Tibial artery (tissue), 4 donors: ENCODE data around the gene HOXA3.

Experiments
- DNase-seq, 2 donors: peaks; one replicate each; pipeline ENCODE4 v3.0.0-alpha.2; 2019
- H3K27ac ChIP-seq, 2 donors: fragments of 200-600 bp; sonication (generic) in 1 of 2; 1 replicate in 1 of 2; 2 replicates in 1 of 2; pipeline ENCODE4 v1.5.1; 2018 to 2019; ENCODE audit warnings: mild to moderate bottlenecking in 1 of 2
- H3K27me3 ChIP-seq, 2 donors: fragments of 200-600 bp; sonication (generic) in 1 of 2; one replicate each; pipeline versions ENCODE4 v1.5.1 to v1.6.0; 2016 to 2019
- H3K36me3 ChIP-seq, 3 donors: fragments of 200-600 bp; sonication (generic) in 2 of 3; one replicate each; pipeline ENCODE4 v1.5.1; 2016 to 2019; ENCODE audit warnings: mild to moderate bottlenecking in 2 of 3
- H3K4me1 ChIP-seq, 4 donors: fragments of 200-600 bp; sonication (generic) in 2 of 4; 1 replicate in 3 of 4; 2 replicates in 1 of 4; pipeline ENCODE4 v1.5.1; 2016 to 2019
- H3K4me3 ChIP-seq, 2 donors: fragments of 200-600 bp; sonication (generic) in 1 of 2; 1 replicate in 1 of 2; 2 replicates in 1 of 2; pipeline ENCODE4 v1.5.1; 2018 to 2019; ENCODE audit warnings: mild to moderate bottlenecking in 2 of 2
- H3K9me3 ChIP-seq, 3 donors: fragments of 200-600 bp; sonication (generic) in 1 of 3; one replicate each; pipeline ENCODE4 v1.5.1; 2016 to 2019
- CTCF ChIP-seq, 2 experiments: fragments of 200-600 bp in 1 of 2; fragments of 450-650 bp in 1 of 2; IDR thresholded peaks; one replicate each; pipeline ENCODE4 v1.5.1; 2017 to 2019; ENCODE audit warnings: antibody characterized with exemption in 2 of 2, mild to moderate bottlenecking in 1 of 2, moderate library complexity in 1 of 2
- intact Hi-C: fragments of 100-400 bp; cut with DNase I; formaldehyde crosslinking; loops from one replicate; pipeline ENCODE4 v1.15.0; 2023; ENCODE audit warnings: low total_unique reads

Gene HOXA3

GRCh38 chr7:27198871-27199801 is 46.8 kb upstream of the HOXA3 start:
- no peaks in the 10 kb centered on the region for H3K36me3 ChIP-seq
- H3K9me3 ChIP-seq = no peaks in the 10 kb centered on the region
- no peak overlapping the region for H3K27ac ChIP-seq
- no peak for TF ChIP-seq CTCF (IDR thresholded peaks at IDR 0.05)
- H3K4me3 ChIP-seq = peak overlapping the region; percentile 35 to 44
- H3K4me1 ChIP-seq = peaks cover 0 to 37% (median 15%) of the 10 kb centered on the region in 4 donors
- H3K27me3 ChIP-seq = peaks cover 4 to 97% of the 10 kb centered on the region in 2 donors
- intact Hi-C loops = loop anchor here (10.0 kb wide), 2 partner anchors 726 to 896 kb away; no protein-coding TSS in a partner anchor
- peak in 1 of 2 donors; percentile 66 for DNase-seq

GRCh38 chr7:27198138-27198841 is 45.9 kb upstream of the HOXA3 start:
- Histone ChIP-seq H3K4me3 (peak overlapping the region in 1 of 2 donors; percentile 44), H3K4me1 (peaks cover 0 to 38% (median 15%) of the 10 kb centered on the region in 4 donors), H3K27ac (no peak overlapping the region), H3K36me3 (no peaks in the 10 kb centered on the region), H3K9me3 (no peaks in the 10 kb centered on the region), H3K27me3 (peaks cover 4 to 97% of the 10 kb centered on the region in 2 donors)
- no peak for TF ChIP-seq CTCF (IDR thresholded peaks at IDR 0.05)
- DNase-seq = peak in 1 of 2 donors; percentile 57
- intact Hi-C loops = loop anchor here (10.0 kb wide), 2 partner anchors 727 to 897 kb away; no protein-coding TSS in a partner anchor

GRCh38 chr7:27197137-27198042 is 45.0 kb upstream of the HOXA3 start:
- H3K4me1 ChIP-seq = peaks cover 0 to 45% (median 22%) of the 10 kb centered on the region in 4 donors
- H3K36me3 ChIP-seq = no peaks in the 10 kb centered on the region
- TF ChIP-seq CTCF (IDR thresholded peaks at IDR 0.05) = no peak
- H3K4me3 ChIP-seq = no peak overlapping the region
- intact Hi-C loops = loop anchor here (10.0 kb wide), 2 partner anchors 727 to 897 kb away; no protein-coding TSS in a partner anchor
- H3K9me3 ChIP-seq = no peaks in the 10 kb centered on the region
- no peak overlapping the region for H3K27ac ChIP-seq
- H3K27me3 ChIP-seq = peaks cover 4 to 96% of the 10 kb centered on the region in 2 donors
- no peak for DNase-seq

- peak; percentile 88 to 89 for DNase-seq
- H3K9me3 ChIP-seq = no peaks in the 10 kb centered on the region
- peak; percentile 67 to 69 for TF ChIP-seq CTCF (IDR thresholded peaks at IDR 0.05)
- H3K4me3 ChIP-seq = no peak overlapping the region
- no peaks in the 10 kb centered on the region for H3K36me3 ChIP-seq
- no peak overlapping the region for H3K27ac ChIP-seq
- H3K27me3 ChIP-seq = peaks cover 4 to 96% of the 10 kb centered on the region in 2 donors
- intact Hi-C loops = loop anchor here (10.0 kb wide), 2 partner anchors 728 to 898 kb away; no protein-coding TSS in a partner anchor
- peaks cover 0 to 44% (median 20%) of the 10 kb centered on the region in 4 donors for H3K4me1 ChIP-seq
These were observed 43.9 kb upstream of the HOXA3 start for GRCh38 chr7:27196287-27196767.
